MCF 10A (cell line): Measurements from ENCODE around the gene ASPSCR1. TPM values are rescaled to one million over a fixed set of nuclear protein-coding genes. Genes with fewer than 3 reads are reported as not detected.

ENCODE experiments used
- BruUV-seq: library from RNA; stranded (reverse); fragments of 400-500 nt; replicated peaks from 2 replicates; lab custom pipeline; 2021; lab: Mats Ljungman, UMichigan
- CTCF ChIA-PET: fragments of 300-600 bp; sonication (Branson Sonifier 250); formaldehyde crosslinking; extraction: SDS; loops from one replicate; lab custom pipeline; 2021; ENCODE audit warnings: antibody characterized with exemption, inconsistent platforms; lab: Yijun Ruan, JAX
- POLR2A ChIA-PET: fragments of 300-600, 350-650 bp; sonication (Branson Sonifier 250); formaldehyde crosslinking; extraction: SDS; loops from one replicate; lab custom pipeline; 2020; ENCODE audit warnings: antibody characterized with exemption, inconsistent platforms; lab: Yijun Ruan, JAX
- DNase-seq: peaks from one replicate; pipeline ENCODE4 v3.0.0-alpha.2; 2018; ENCODE audit not compliant: unreplicated experiment
- H3K27ac Mint-ChIP-seq: one replicate; pipeline ENCODE4 v1.8.0; 2022; ENCODE audit warnings: mild to moderate bottlenecking, low read depth, mixed read lengths; ENCODE audit not compliant: unreplicated experiment
- H3K27me3 Mint-ChIP-seq: one replicate; pipeline ENCODE4 v1.8.0; 2022; ENCODE audit warnings: mixed read lengths; ENCODE audit not compliant: insufficient read depth, unreplicated experiment
- H3K36me3 Mint-ChIP-seq: one replicate; pipeline ENCODE4 v1.8.0; 2022; ENCODE audit warnings: mild to moderate bottlenecking, moderate library complexity, mixed read lengths; ENCODE audit not compliant: insufficient read depth, unreplicated experiment
- H3K4me1 Mint-ChIP-seq: one replicate; pipeline ENCODE4 v1.8.0; 2022; ENCODE audit warnings: mixed read lengths; ENCODE audit not compliant: insufficient read depth, unreplicated experiment
- H3K4me3 Mint-ChIP-seq: one replicate; pipeline ENCODE4 v1.8.0; 2022; ENCODE audit warnings: mild to moderate bottlenecking, moderate library complexity, mixed read lengths; ENCODE audit not compliant: unreplicated experiment
- H3K9me3 Mint-ChIP-seq: one replicate; pipeline ENCODE4 v1.8.0; 2022; ENCODE audit warnings: mixed read lengths; ENCODE audit not compliant: unreplicated experiment
- CTCF ChIP-seq: fragments of 200-600 bp; IDR thresholded peaks from one replicate; pipeline ENCODE4 v1.8.0; 2022; ENCODE audit warnings: antibody characterized with exemption, mild to moderate bottlenecking; ENCODE audit not compliant: unreplicated experiment
- intact Hi-C: fragments of 100-400 bp; cut with micrococcal nuclease; formaldehyde crosslinking; loops from 2 replicates; pipeline ENCODE4 v1.14.1; 2022
- total RNA-seq: library from RNA; stranded (reverse); gene quantifications from 2 replicates; pipeline ENCODE4 v1.2.3, GENCODE V29; 2022

Gene ASPSCR1
- total RNA-seq, 1 experiment from 2014 or later: 29.7 TPM

DNA sequence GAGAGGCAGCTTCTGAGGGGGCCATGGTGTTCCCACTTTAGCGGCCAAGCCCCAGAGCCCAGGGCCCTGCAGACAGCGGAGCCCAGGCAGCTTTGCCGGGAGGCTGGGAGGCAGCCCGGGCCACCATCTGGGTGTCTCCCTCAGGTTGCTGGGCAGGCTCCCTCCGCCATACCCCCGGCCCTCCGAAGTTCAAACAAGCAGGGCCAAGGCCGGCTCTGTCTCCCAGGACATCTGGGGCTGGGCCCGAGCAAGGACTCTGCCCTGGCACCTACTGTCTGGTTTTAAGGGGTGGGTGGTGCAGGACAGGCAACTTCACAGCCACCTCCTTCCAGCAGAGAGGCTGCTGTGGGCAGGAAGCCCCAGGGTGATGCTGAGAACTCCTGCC lies 85.5 kb downstream of the ASPSCR1 start:
- Mint-ChIP-seq H3K27me3 (no peaks in the 10 kb centered on the region), H3K4me3 (no peak overlapping the region), H3K36me3 (peaks cover 21% of the 10 kb centered on the region), H3K4me1 (no peaks in the 10 kb centered on the region), H3K27ac (no peak overlapping the region), H3K9me3 (no peaks in the 10 kb centered on the region)
- ChIA-PET CTCF (interaction anchor here (1.1 kb wide), 1 partner anchor 72 kb away, joined by 5 read pairs; no protein-coding TSS in a partner anchor), POLR2A (interaction anchor here (1.8 kb wide), 1 partner anchor 9 kb away, joined by 4 read pairs; no protein-coding TSS in a partner anchor)
- no peak for TF ChIP-seq CTCF
- intact Hi-C loops: no loop called here
- DNase-seq: no peak
- BruUV-seq: no TSS peak

DNA sequence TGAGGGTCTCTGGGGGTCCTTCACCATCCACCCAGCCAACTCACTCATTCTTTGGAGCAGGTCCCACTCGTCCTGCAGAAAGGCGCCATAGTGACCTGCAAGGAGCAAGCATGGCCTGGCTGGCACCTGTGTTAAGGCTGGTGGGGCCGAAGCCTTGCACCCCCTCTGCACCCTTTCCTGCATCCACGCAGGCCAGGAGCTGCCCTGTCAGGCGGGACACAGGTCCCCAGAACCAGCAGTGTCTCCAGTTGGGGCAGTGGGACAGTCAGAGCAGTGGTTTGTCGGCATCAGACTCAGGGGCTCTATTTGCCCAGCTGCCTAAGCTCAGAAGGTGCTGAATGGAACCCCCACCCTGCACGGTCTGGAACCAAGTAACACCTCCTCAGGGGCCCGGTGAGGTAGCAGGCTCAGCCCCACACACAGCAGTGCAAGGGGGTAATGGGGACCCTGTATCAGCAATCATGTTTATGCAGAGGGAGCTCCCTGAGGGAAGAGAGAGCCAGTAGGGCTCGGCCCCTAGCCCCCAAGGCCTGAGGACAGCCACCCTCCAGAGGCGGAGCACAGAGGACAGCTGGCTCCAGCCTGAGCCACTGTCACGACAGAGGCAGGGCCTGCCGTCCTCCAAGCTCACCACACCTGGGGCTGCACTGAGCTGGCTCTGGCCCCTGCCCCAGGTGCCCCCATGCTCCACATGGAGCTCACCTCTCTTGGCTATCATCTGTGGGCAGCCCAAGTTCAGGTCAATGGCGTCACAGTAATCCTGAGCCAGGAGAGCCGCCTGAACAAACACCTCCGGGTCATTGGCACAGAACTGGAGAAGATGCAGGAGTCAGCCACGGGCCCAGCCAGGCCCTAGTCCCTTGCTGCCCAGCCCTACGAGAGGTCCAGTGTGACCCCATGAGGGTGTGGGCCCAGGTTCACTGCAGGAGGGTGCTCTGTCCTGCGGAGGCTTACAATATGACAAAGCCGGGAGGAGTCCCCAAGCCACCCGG lies 86.3 kb downstream of the ASPSCR1 start:
- Mint-ChIP-seq H3K36me3 (peaks cover 17% of the 10 kb centered on the region), H3K27ac (peak overlapping the region; percentile 27), H3K9me3 (no peaks in the 10 kb centered on the region), H3K4me3 (peak overlapping the region; percentile 70), H3K4me1 (no peaks in the 10 kb centered on the region), H3K27me3 (no peaks in the 10 kb centered on the region)
- TF ChIP-seq CTCF: no peak
- ChIA-PET POLR2A (interaction anchor here (0.7 to 4.0 kb wide), 5 partner anchors 10 to 41 kb away, joined by 3 to 15 read pairs (median 4); partner anchors contain the start of genes FASN, GPS1, RAC3 and RFNG), CTCF (interaction anchor here (0.6 to 1.1 kb wide), 2 partner anchors 16 to 72 kb away, joined by 3 to 5 read pairs; no protein-coding TSS in a partner anchor)
- intact Hi-C loops: no loop called here
- no TSS peak for BruUV-seq
- DNase-seq: no peak

- H3K27me3 Mint-ChIP-seq: no peaks in the 10 kb centered on the region
- ChIA-PET POLR2A (interaction anchor here (0.5 to 4.0 kb wide), 14 partner anchors 10 to 121 kb away, joined by 3 to 15 read pairs (median 3); partner anchors contain the start of genes CENPX, DCXR, FASN and GPS1), CTCF (interaction anchor here (0.6 to 0.8 kb wide), 3 partner anchors 15 to 87 kb away, joined by 3 to 4 read pairs (median 3); no protein-coding TSS in a partner anchor)
- peak overlapping the region; percentile 70 for H3K4me3 Mint-ChIP-seq
- peak overlapping the region; percentile 27 for H3K27ac Mint-ChIP-seq
- H3K4me1 Mint-ChIP-seq: no peaks in the 10 kb centered on the region
- peak; percentile 29 for DNase-seq
- no peaks in the 10 kb centered on the region for H3K9me3 Mint-ChIP-seq
- peaks cover 17% of the 10 kb centered on the region for H3K36me3 Mint-ChIP-seq
- TSS peak; percentile 41 for BruUV-seq
- intact Hi-C loops: no loop called here
- no peak for TF ChIP-seq CTCF
Observed at GRCh38 chr17:82064433-82065192, 87.2 kb downstream of the ASPSCR1 start.
